AG09319 (cell line): ENCODE data around the gene KIF19.

Experiments used
- DNase-seq: peaks from one replicate; pipeline ENCODE4 v3.0.0-alpha.2; 2010; ENCODE audit warnings: low read depth; ENCODE audit errors: extremely low read depth
- TF ChIP-seq, protein P1 (sequence below): IDR thresholded peaks from 2 replicates; pipeline ENCODE4 v1.5.1; 2011; ENCODE audit warnings: low read depth, mild to moderate bottlenecking, inconsistent platforms, low read length, moderate library complexity

The KIF19 gene

DNA sequence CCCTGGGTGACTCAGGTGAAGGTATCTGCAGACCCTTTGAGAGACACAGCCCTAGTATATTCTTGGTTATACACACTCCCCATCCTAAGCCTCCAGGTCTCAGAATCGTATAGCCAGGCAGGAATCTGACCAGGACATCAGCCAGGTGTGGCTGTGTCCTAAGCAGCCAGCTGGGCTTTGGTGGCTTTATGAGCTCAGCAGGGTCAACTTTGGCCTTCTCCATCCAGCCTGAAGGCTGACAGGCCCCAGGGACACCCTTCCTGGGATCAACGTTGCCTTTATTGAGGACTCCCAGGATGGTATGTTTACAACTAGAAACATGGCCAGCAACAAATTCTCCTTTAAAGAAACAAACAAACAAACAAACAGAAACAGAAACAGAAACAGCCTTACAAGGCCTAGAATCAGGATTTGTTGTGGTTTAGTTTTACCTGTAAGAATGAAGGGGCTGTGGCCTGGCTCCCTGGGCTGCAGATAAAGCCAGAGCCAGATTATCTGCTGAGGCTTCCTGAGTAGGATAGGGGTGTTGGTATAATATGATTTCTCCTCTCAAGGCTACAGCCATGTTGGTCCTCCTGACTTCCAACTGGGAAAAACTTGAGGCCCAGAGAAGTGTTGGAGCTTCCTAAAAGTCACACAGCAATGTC lies 8.5 kb downstream of the KIF19 start:
- no peak for DNase-seq
- TF ChIP-seq, protein P1, sequence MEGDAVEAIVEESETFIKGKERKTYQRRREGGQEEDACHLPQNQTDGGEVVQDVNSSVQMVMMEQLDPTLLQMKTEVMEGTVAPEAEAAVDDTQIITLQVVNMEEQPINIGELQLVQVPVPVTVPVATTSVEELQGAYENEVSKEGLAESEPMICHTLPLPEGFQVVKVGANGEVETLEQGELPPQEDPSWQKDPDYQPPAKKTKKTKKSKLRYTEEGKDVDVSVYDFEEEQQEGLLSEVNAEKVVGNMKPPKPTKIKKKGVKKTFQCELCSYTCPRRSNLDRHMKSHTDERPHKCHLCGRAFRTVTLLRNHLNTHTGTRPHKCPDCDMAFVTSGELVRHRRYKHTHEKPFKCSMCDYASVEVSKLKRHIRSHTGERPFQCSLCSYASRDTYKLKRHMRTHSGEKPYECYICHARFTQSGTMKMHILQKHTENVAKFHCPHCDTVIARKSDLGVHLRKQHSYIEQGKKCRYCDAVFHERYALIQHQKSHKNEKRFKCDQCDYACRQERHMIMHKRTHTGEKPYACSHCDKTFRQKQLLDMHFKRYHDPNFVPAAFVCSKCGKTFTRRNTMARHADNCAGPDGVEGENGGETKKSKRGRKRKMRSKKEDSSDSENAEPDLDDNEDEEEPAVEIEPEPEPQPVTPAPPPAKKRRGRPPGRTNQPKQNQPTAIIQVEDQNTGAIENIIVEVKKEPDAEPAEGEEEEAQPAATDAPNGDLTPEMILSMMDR = no peak

DNA sequence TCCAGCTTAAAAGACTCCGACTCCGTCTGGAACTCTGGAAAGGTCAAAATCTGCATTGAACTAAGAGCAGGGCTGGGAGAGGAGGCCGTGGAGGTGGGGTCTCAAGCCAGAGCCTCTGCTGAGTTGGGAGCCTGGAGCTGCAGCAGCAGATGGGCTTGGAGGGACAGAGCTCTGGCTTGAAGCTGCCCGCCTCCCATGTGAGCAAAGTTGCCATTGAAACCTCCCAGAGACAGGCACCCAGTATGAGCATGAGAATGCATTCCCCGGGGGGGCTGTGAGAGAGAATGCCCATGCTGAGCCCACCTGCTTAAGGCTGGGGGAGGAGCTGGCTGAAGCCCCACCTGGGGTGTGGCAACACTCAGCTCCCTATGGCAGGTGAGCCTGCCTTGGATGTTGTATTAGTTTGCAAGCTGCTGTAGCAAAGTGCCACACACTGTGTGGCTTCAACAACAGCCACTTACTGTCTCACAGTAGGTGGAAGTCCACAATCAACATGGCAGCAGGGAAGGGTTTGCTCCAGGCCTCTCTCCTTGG lies 9.6 kb downstream of the KIF19 start:
- TF ChIP-seq, protein P1 = no peak
- DNase-seq = no peak

DNA sequence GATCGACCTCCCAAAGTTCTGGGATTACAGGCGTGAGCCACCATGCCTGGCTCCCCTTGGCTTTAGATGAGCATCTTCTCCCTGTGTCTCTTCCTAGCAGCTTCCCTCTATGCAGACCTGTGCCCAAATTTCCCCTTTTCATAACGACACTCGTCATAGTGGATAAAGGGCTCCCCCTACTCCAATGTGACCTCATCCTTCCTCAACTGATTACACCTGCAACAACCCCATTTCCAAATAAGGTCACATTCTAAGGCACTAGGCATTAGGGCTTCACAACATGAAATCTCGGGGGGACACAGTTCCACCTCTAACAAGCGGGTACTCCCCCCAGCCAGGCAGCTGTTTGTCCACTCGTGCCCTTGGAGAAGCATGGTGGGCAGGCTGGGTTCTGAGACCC lies 10.3 kb downstream of the KIF19 start:
- TF ChIP-seq, protein P1 = no peak
- no peak for DNase-seq

DNA sequence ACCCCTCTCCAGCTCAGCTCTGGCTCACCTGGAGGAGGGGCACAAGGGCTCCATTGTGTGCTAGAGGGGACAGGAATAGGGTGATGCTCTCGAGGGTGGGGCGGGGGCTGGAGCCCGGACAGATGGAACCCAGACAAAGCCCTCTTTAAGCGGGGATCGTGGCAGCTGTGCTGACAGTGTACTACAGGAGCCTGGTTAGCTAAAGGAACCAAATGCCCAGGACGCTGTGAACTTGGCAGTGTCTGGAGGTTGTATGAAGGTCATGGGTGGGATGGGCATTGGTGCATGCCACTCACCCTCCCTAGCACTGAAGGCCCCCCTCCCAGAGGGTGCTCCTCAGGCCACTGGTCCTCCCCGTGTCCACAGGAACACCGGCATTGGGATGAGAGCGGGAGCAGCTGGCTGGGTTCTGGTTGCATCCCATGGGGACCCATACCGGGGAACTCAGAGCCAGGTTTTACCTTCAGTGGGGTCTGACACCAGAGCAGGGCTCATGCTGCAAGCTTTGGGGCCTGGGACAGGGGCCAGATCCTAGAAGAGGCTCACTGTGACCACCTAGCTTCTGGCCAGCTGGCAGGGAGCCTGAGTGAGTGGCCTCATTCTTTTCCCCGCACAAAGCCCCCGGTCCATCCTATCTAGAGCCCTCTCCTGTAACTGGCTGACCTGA lies 11.9 kb downstream of the KIF19 start:
- DNase-seq = no peak
- TF ChIP-seq, protein P1 = no peak

DNA sequence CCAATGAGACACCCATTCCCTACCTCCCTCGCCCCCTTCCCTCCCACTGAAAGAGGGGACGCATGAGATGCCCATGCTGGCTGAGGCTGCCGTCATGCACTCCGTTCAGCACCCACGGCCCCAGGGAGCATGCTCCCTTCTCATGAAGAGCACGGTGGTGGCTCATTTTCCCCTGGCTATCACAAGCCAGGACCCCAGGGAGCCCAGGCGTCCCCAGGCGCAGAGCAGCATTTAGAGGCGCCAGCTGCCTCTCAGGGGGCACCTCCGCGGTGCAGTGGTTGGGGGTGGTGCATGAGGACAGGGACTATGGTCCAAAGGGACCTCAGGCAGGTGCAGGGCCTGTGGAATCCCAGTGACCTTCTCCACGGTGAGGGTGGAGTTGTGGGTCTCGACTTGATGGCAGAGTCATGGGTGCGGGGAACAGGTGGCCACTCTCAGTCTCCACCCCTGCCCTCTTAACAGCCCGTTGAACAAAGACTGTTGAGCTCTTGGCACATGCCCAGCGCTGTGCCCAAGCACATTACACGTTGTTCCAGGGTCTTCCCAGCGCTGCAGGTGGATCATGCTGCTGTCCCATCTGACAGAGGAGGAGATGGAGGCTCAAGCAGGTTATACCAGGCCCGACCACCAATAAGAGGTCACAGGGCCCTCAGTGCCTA lies 13.6 kb downstream of the KIF19 start:
- DNase-seq = no peak
- TF ChIP-seq, protein P1 = no peak

DNA sequence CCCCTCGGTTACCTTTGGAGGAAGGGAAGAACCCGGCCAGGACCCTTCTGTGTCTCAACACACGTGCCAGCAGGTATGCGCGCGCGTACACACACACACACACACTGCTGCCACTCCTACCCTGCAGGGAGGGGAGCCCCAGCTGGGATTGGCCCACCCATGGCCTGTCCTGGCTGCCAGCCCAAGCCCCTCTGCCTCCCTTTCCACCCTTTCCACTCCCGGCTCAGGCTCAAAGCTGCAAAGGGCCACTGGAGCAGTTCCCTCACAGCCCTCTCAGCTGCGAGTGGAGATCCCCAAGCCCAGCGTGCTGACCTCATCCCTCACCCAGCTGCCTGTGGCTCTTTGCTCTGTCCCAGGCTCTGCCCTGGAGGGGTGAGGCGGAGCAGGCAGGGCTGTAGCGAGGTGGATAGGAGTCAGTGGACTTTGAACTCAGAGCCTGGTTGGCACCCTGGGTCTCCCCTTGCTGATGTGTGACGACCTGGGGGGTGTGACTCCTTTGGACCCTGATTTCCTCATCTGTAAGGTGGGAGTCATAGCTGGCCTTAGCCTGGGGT lies 14.5 kb downstream of the KIF19 start:
- DNase-seq = no peak
- TF ChIP-seq, protein P1 = no peak

DNA sequence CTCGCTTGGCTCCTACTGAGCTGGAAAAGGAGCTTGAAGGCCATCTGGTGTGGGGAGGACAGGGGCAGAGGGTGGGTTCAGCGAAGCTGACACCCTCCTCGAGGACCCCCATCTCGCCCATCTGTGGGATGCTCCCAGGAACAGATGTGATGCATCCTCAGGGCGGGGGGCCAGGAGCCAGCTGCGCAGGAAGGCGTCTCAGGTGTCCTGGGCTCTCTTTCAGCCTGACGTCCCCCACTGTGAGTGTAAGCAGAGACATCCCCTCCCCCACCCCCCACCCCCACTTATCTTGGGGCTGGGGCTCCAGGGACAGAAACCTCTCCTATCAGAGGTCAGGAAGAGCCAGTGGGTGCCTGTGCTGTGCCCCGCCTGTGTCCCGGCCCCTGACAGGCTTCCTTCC lies 16.2 kb downstream of the KIF19 start:
- TF ChIP-seq, protein P1 = no peak
- no peak for DNase-seq
